ENCODE results near the gene SIPA1. TPM values are rescaled to one million over a fixed set of nuclear protein-coding genes. Genes with fewer than 3 reads are reported as not detected.

Gene SIPA1
- total RNA-seq, 1 donor = 21.7 TPM

DNA sequence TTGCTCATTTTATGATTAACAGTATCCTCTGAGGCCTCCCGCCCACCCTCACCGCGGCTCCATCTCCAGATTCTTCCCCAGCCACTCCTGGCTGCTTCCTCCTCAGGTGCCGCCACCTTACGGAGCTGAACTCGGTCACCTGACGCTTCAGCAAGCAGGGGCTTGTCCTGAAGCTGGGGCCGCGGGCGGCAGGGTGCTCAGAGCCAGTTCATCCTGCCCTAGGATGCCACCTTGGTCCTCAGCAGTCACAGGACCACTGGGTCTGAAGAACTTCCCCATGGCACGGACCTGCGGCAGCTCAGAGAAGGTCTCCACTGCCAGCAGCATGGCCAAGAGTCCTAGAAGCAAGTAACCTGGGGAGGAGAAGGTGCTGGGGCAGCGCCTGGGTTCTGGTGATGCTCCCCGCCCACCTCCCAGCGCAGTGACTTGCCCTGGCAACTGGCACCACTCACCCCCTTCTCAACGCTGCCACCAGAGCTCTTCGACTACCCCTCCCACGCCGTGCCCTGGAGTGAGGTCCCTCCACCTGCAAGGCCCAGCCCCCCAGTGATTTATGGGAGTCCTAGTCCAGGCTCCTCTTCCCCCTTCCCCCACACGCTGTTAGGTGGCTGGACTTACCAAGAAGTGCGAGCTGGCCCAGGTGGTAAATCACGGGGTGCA, 44.9 kb upstream of the SIPA1 start:
- TF ChIP-seq, protein P1, sequence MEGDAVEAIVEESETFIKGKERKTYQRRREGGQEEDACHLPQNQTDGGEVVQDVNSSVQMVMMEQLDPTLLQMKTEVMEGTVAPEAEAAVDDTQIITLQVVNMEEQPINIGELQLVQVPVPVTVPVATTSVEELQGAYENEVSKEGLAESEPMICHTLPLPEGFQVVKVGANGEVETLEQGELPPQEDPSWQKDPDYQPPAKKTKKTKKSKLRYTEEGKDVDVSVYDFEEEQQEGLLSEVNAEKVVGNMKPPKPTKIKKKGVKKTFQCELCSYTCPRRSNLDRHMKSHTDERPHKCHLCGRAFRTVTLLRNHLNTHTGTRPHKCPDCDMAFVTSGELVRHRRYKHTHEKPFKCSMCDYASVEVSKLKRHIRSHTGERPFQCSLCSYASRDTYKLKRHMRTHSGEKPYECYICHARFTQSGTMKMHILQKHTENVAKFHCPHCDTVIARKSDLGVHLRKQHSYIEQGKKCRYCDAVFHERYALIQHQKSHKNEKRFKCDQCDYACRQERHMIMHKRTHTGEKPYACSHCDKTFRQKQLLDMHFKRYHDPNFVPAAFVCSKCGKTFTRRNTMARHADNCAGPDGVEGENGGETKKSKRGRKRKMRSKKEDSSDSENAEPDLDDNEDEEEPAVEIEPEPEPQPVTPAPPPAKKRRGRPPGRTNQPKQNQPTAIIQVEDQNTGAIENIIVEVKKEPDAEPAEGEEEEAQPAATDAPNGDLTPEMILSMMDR (IDR thresholded peaks at IDR 0.05; ENCODE audit: insufficient read depth, low read length) = no peak
- no peak overlapping the region for H3K4me3 ChIP-seq (ENCODE audit: low read depth, low read length)
- no peak for DNase-seq (ENCODE audit: low read depth)

DNA sequence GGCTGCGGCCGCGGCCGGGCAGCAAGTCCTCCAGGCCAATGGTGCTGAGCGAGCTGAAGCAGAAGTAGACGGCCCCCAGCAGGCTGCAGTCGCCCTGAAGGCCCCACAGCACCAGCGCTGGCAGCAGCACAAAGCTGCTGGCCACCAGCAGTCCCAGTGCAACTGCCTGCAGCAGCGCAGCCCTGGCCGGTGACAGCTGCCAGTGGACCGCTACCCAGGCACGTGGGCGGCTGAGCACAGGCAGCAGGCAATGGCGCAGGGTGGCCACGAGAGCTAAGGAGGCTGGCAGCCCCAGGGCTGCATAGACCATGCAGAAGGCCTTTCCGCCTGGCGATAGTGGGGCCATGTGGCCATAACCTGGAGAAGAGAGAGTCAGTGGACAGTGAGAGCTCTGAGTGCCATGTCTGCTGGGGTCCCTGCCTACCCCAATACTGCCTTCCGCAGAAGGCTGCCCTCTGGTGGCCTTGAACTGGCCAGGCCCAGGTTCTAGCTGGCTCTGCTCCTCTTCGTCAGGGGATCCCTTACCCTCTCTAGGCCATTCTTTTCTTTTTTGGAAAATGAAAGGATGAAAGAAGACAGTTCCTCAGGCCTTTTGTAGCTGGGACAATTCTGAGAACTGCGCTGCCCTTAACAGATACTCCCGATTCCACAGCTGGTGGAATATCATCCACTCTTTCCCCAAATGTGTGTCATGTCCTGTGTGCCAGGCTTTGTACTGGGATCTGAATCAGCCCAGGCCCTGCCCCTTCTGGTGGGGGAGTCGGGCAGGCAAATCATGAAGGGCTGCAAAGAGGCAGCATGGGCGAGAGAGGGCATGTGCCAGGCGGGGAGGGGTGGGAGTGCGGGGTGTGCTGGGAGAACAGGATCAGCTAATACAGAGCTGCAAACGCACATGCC, 44.1 kb upstream of the SIPA1 start:
- DNase-seq (ENCODE audit: low read depth) = no peak
- no peak overlapping the region for H3K4me3 ChIP-seq (ENCODE audit: low read depth, low read length)
- TF ChIP-seq, protein P1 (IDR thresholded peaks at IDR 0.05; ENCODE audit: insufficient read depth, low read length) = peak; percentile 73

DNA sequence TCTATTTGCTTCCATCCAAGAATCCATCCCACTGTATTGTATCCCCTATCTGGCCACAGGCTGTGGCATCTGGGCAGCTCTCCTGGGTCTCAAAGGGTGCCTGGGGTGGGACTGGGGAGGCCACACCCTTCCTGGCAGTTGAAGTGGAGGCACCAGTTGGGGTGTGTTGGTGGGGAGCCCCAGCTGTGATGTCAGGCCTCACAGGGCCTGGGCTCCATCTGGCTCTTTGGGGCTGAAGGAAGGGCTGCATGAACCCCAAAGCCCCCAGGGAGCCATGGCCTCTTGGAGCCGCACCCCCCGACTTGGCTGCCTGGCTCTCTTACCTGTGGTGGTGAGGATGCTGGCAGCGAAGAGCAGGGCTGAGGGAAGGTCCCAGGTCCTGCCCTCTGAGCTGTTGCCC, 42.8 kb upstream of the SIPA1 start:
- no peak overlapping the region for H3K4me3 ChIP-seq (ENCODE audit: low read depth, low read length)
- no peak for DNase-seq (ENCODE audit: low read depth)
- TF ChIP-seq, protein P1 (IDR thresholded peaks at IDR 0.05; ENCODE audit: insufficient read depth, low read length) = no peak

DNA sequence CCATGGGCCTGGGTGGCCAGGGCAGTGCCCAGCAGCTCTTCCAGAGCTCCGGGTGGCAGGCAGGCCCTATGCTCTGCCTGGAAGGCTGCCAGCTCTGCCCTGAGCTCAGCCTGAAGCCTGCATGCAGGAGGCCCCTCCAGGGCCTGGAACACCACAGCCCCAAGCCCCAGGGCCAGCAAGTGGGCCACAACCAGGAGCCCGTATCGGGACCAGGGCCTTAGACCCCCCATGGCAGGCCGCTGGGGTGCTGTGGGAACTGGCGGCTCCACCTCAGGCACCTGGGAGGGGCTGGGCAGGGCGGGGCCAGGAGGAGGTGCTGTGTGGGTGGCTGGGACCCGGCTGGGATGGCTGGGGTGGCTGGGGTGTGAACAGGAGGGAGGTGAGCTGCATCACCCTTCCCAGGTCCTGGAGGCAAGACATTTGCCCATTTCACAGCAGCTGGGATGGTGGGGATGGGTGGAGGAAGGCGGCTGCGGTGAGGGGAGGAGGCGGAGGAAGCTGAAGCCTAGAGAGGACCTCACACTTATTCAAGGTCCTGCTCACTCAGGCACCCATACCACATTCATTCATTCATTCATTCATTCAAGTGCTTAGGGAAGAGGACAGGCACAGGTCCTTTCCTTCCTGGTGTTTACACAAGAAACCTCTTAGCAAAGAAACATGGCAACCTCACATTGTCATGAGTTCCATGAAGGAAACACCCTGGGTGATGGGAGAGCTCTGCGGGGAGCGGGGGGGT, 42.2 kb upstream of the SIPA1 start, which contains the start of gene KCNK7:
Gene KCNK7 (minus strand): TSS at position 258 of the 739 bp plus-strand sequence. CDS start 28 bp downstream, at position 230.
- TF ChIP-seq, protein P1 (IDR thresholded peaks at IDR 0.05; ENCODE audit: insufficient read depth, low read length) = no peak
- no peak within 1 kb of the TSS for H3K4me3 ChIP-seq (ENCODE audit: low read depth, low read length)
- DNase-seq (ENCODE audit: low read depth) = no peak

DNA sequence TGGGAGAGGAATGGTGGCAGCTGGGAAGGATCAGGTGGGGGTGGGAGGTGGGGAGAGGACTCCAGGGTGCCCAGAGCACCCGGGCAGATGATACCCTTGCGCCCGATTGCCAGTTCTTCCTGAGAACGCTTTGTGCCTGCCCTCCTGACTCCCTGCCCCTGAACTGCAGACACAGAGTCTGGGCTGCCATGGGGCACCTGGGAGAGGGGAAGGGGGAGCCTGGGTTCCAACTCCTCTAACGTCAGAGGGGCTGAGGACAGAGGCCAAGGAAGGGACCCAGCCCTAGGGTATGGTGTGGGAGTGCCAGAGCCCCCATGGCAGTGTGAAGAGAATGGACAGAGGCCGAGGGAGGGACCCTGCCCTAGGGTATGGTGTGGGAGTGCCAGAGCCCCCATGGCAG, 41.4 kb upstream of the SIPA1 start:
- no peak overlapping the region for H3K4me3 ChIP-seq (ENCODE audit: low read depth, low read length)
- DNase-seq (ENCODE audit: low read depth) = no peak
- TF ChIP-seq, protein P1 (IDR thresholded peaks at IDR 0.05; ENCODE audit: insufficient read depth, low read length) = no peak

DNA sequence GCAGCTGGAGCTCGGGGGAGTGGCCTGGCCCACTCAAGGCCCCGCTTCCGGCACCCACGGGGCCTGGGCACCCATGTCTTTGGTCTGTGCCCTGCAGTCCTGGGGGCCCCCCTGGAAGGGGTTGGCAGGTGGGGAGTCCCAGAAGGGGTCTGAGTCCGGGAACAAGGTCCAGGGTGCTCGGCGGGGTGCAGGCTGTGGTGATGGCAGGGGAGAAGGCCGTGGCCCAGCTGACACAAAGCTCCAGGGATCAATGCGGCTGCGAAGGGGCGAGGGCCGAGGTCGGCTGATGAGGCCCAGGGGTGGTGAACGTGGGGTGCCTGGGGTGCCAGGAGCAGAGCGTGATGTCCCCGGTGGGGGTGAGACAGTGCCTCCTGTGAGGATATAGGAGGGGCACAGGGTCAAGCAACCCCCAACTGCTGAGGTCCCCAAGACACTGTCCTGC, 39.6 kb upstream of the SIPA1 start:
- no peak for DNase-seq (ENCODE audit: low read depth)
- TF ChIP-seq, protein P1 (IDR thresholded peaks at IDR 0.05; ENCODE audit: insufficient read depth, low read length) = no peak
- no peak overlapping the region for H3K4me3 ChIP-seq (ENCODE audit: low read depth, low read length)

All from fibroblast of the aortic adventitia (primary cell).